Mucosa of descending colon (tissue), 3 donors: ENCODE results near the gene CCDC74A. TPM values are rescaled to one million over a fixed set of nuclear protein-coding genes. Genes with fewer than 3 reads are reported as not detected.
"Not testable (repeated sequence)": the region's sequence is repeated elsewhere in the genome, so short reads cannot be mapped to it uniquely, and the experiment has no call there.

Source experiments
- ATAC-seq: fragments of 200-7000 bp; cut with Tn5 transposase; one replicate; pipeline ENCODE4 v1.9.1; 2020; ENCODE audit warnings: mild to moderate bottlenecking, moderate library complexity
- DNase-seq, 3 donors: peaks; one replicate each; pipeline ENCODE4 v3.0.0-alpha.2; 2020
- H3K36me3 ChIP-seq: fragments of 200-600 bp; one replicate; pipeline ENCODE4 v1.8.0; 2021; ENCODE audit warnings: low read depth, mild to moderate bottlenecking
- H3K4me1 ChIP-seq: fragments of 200-600 bp; one replicate; pipeline ENCODE4 v1.8.0; 2021; ENCODE audit warnings: low read depth, mild to moderate bottlenecking
- H3K4me3 ChIP-seq: fragments of 200-600 bp; one replicate; pipeline ENCODE4 v1.8.0; 2021; ENCODE audit warnings: mild to moderate bottlenecking
- H3K9me3 ChIP-seq: fragments of 200-600 bp; one replicate; pipeline ENCODE4 v1.8.0; 2021; ENCODE audit warnings: mild to moderate bottlenecking
- CTCF ChIP-seq: fragments of 200-600 bp; IDR thresholded peaks from one replicate; pipeline ENCODE4 v1.8.0; 2022; ENCODE audit warnings: antibody characterized with exemption, mild to moderate bottlenecking
- intact Hi-C, 2 donors: fragments of 100-400 bp; cut with DNase I in 1 of 2; cut with micrococcal nuclease in 1 of 2; formaldehyde crosslinking; loops; one replicate each; pipeline versions ENCODE4 v1.11.0 to v1.11.1; 2022; cut with DNase I, micrococcal nuclease
- total RNA-seq, 3 donors: library from RNA; stranded (reverse); fragmentation: NEBNext Ultra II Directional in 2 of 3; extraction: Animal tissue kit (Norgen Biotek cat#: 25700) in 2 of 3; gene quantifications; one replicate each; pipeline versions ENCODE4 v1.2.1 to v1.2.4, GENCODE V29; 2021 to 2023
- donor health status: DM: no; HTN: no; CAD: no; lungs with moderate emphysema.
- donor health status: DM: no; HTN: no; CAD: no.
- donor health status: DM: no; HTN: yes; CAD: no.

CCDC74A gene
- total RNA-seq, 3 donors from 2014 or later: 1.4 to 3.7 (median 2.2) TPM

- no peak for DNase-seq
- Histone ChIP-seq H3K36me3 (no peaks in the 10 kb centered on the region), H3K4me1 (no peaks in the 10 kb centered on the region), H3K4me3 (no peak overlapping the region), H3K9me3 (no peaks in the 10 kb centered on the region)
- no peak for TF ChIP-seq CTCF
- intact Hi-C loops: no loop called here
- ATAC-seq: no peak
These were observed 25.2 kb downstream of the CCDC74A start for GRCh38 chr2:131552871-131553270.

GRCh38 chr2:131556998-131557397 is 29.3 kb downstream of the CCDC74A start:
- Histone ChIP-seq H3K36me3 (no peaks in the 10 kb centered on the region), H3K4me1 (no peaks in the 10 kb centered on the region), H3K9me3 (no peaks in the 10 kb centered on the region), H3K4me3 (no peak overlapping the region)
- intact Hi-C loops: no loop called here
- ATAC-seq (no peak), DNase-seq (no peak)
- TF ChIP-seq CTCF: no peak

GRCh38 chr2:131557558-131558321 is 30.1 kb downstream of the CCDC74A start:
- TF ChIP-seq CTCF: no peak
- no peak for DNase-seq
- Histone ChIP-seq H3K4me3 (no peak overlapping the region), H3K36me3 (no peaks in the 10 kb centered on the region), H3K4me1 (no peaks in the 10 kb centered on the region), H3K9me3 (no peaks in the 10 kb centered on the region)
- intact Hi-C loops: no loop called here
- no peak for ATAC-seq

GRCh38 chr2:131566371-131566770 is 38.7 kb downstream of the CCDC74A start:
- intact Hi-C loops: no loop called here
- Histone ChIP-seq H3K36me3 (no peaks in the 10 kb centered on the region), H3K9me3 (no peaks in the 10 kb centered on the region), H3K4me3 (no peak overlapping the region), H3K4me1 (no peaks in the 10 kb centered on the region)
- no peak for ATAC-seq
- TF ChIP-seq CTCF: no peak
- no peak for DNase-seq

GRCh38 chr2:131567891-131568290 is 40.2 kb downstream of the CCDC74A start:
- intact Hi-C loops: no loop called here
- no peaks in the 10 kb centered on the region for H3K9me3 ChIP-seq
- TF ChIP-seq CTCF: no peak
- H3K4me1 ChIP-seq: no peaks in the 10 kb centered on the region
- DNase-seq: no peak
- ATAC-seq: no peak
- no peak overlapping the region for H3K4me3 ChIP-seq
- no peaks in the 10 kb centered on the region for H3K36me3 ChIP-seq

GRCh38 chr2:131568401-131568800 is 40.7 kb downstream of the CCDC74A start:
- DNase-seq, H3K9me3 ChIP-seq, H3K4me1 ChIP-seq, H3K4me3 ChIP-seq, H3K36me3 ChIP-seq, ATAC-seq, intact Hi-C loops: not testable (repeated sequence)
